Stomach (tissue), 4 donors: ENCODE data around the gene METTL3.
A peak's percentile ranks its signal among the peaks of the same experiment; 100 is the strongest.

ENCODE experiments used
- POLR2A ChIP-seq, 4 donors: fragments of 450-650 bp; IDR thresholded peaks; one replicate each; pipeline ENCODE4 v1.6.1; 2016; ENCODE audit warnings: antibody characterized with exemption in 4 of 4, control low read depth in 2 of 4, mild to moderate bottlenecking in 1 of 4, moderate library complexity in 1 of 4
- TF ChIP-seq, protein P1 (sequence below), 7 experiments: fragments of 450-650 bp in 4 of 7; fragments of 200-600 bp in 3 of 7; sonication (generic) in 3 of 7; IDR thresholded peaks; one replicate each; pipeline ENCODE4 v1.5.1; 2016 to 2019; ENCODE audit warnings: antibody characterized with exemption in 7 of 7, control low read depth in 2 of 7, mild to moderate bottlenecking in 1 of 7

DNA sequence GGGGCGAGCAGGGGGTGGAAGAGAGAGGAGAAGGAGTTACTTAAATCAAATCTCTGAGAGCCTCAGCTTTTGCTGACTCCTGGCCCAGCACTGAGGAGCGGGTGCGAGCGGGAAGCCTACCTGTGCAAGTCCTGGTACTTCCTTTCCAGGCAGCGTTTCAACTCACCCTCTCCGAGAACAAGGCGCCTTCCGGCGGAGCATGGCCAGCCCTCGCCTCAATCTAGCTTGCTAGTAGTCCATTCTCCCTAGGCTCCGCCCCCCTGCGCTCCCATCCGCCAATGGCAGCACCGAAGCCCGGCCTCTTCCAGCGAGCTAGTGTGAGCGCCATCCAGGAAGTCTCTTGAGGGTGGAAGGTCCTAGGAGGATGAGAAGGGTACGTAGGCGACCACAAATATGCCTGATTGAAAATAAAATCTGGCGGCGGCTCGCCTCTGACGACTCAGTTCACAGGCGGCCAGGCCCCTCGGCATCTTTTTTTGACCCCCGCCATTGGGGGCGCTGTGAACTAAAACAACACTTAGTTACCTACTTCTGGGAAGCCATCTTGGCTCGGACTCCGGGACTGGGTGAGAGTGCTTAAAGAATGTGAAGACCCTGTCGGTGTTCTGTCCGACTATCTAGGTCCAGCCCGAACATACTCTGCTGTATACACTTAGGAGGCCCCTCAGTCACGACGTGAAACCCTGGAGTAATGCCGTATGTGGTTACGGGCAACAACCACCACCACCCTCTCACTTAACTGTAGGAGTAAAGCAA lies 55.0 kb downstream of the METTL3 start, which contains the start of gene CHD8:
- TF ChIP-seq, protein P1, sequence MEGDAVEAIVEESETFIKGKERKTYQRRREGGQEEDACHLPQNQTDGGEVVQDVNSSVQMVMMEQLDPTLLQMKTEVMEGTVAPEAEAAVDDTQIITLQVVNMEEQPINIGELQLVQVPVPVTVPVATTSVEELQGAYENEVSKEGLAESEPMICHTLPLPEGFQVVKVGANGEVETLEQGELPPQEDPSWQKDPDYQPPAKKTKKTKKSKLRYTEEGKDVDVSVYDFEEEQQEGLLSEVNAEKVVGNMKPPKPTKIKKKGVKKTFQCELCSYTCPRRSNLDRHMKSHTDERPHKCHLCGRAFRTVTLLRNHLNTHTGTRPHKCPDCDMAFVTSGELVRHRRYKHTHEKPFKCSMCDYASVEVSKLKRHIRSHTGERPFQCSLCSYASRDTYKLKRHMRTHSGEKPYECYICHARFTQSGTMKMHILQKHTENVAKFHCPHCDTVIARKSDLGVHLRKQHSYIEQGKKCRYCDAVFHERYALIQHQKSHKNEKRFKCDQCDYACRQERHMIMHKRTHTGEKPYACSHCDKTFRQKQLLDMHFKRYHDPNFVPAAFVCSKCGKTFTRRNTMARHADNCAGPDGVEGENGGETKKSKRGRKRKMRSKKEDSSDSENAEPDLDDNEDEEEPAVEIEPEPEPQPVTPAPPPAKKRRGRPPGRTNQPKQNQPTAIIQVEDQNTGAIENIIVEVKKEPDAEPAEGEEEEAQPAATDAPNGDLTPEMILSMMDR (IDR thresholded peaks at IDR 0.05): peak in 5 of 7 experiments; percentile 33 to 62 (median 51)
- peak in 1 of 4 donors; percentile 61 for TF ChIP-seq POLR2A (IDR thresholded peaks at IDR 0.05)
